GM20000 (cell line): Measurements from ENCODE around the gene HECTD4.
A peak's percentile ranks its signal among the peaks of the same experiment; 100 is the strongest.
"Not testable (repeated sequence)": the region's sequence is repeated elsewhere in the genome, so short reads cannot be mapped to it uniquely, and the experiment has no call there.

Experiments
- DNase-seq: peaks from one replicate; pipeline ENCODE4 v3.0.0; 2012; ENCODE audit warnings: low spot score
- TF ChIP-seq, protein P1 (sequence below): IDR thresholded peaks from 2 replicates; pipeline ENCODE4 v1.5.1; 2012; ENCODE audit warnings: mild to moderate bottlenecking, control low read depth; ENCODE audit errors: extremely low read depth, missing control alignments

HECTD4 gene

DNA sequence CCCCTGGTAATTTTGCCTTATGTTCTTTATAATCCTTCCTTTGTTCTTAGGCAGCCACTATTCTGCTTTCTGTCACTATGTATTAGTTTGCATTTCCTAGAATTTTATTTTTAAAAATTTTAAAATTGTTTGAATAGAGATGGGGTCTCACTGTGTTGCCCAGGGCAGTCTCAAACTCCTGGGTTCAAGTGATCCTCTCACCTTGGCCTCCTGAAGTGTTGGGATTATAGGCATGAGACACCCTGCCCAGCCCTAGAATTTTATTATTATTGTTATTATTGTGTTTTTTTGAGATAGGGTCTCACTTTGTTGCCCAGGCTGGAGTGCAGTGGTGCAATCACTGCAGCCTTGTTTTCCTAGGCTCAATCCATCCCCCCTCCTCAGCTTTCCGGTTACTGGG is 39.1 kb upstream of the HECTD4 start:
- TF ChIP-seq, protein P1, sequence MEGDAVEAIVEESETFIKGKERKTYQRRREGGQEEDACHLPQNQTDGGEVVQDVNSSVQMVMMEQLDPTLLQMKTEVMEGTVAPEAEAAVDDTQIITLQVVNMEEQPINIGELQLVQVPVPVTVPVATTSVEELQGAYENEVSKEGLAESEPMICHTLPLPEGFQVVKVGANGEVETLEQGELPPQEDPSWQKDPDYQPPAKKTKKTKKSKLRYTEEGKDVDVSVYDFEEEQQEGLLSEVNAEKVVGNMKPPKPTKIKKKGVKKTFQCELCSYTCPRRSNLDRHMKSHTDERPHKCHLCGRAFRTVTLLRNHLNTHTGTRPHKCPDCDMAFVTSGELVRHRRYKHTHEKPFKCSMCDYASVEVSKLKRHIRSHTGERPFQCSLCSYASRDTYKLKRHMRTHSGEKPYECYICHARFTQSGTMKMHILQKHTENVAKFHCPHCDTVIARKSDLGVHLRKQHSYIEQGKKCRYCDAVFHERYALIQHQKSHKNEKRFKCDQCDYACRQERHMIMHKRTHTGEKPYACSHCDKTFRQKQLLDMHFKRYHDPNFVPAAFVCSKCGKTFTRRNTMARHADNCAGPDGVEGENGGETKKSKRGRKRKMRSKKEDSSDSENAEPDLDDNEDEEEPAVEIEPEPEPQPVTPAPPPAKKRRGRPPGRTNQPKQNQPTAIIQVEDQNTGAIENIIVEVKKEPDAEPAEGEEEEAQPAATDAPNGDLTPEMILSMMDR, result no peak
- DNase-seq, result no peak

DNA sequence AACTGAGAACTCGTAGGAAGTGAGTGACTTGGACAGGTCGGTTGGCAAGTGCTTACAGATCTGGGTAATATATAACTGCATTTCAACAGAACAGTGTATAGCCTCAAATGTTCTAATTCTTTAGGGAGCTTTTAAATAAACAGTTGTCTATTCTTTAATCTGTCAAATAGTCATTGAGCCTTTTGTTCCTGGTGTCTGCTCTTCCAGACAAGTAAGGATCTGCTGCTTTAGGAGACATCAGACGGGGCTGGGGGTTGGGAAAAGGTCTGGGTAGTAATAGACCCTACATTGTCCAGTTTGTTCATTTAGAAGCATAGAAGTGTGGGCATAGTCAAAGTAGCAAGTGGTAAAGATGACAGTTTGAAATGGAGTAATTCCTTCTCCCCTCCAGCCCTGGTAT is 38.5 kb upstream of the HECTD4 start:
- TF ChIP-seq, protein P1, result no peak
- DNase-seq, result no peak

DNA sequence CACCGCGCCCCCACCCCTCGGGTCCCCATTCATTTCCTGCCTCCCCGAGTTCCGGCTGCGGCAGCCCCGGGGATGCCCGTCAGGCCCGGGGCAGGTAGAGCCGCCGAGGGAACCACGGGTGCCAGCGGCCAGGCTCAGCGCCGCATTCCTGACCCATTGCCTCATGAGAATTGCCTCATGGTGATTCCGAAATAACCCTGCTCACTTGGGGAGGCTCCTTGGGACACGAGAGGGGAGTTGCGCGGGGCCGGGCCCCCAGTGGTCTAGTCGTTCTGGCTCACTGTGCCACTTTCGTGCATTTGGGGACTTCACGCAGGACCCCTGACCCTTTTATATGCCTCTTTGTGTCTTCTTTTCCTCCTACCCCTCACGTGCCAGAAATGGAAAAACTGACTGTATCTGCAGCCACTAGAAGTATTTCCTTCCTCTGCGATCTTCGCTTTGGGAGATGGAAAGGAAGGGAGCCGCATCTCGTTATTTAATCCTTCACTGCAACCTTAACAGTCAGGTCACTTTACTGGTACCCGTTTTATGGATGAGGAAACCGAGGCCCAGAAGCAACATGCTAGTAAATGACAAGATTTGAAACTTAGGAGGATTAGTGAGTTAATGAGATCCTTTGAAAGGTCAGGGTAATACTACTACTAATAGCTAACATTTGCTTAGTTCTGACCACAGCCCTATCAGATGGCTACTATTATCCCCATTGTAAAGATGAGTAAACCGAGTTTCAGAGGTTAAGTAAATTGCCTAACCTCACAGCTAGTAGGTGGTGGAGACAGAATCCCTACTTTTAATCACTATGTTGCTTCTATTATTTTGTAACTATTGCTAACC is 37.3 kb upstream of the HECTD4 start:
- DNase-seq, result peak; percentile 26
- TF ChIP-seq, protein P1, result no peak

DNA sequence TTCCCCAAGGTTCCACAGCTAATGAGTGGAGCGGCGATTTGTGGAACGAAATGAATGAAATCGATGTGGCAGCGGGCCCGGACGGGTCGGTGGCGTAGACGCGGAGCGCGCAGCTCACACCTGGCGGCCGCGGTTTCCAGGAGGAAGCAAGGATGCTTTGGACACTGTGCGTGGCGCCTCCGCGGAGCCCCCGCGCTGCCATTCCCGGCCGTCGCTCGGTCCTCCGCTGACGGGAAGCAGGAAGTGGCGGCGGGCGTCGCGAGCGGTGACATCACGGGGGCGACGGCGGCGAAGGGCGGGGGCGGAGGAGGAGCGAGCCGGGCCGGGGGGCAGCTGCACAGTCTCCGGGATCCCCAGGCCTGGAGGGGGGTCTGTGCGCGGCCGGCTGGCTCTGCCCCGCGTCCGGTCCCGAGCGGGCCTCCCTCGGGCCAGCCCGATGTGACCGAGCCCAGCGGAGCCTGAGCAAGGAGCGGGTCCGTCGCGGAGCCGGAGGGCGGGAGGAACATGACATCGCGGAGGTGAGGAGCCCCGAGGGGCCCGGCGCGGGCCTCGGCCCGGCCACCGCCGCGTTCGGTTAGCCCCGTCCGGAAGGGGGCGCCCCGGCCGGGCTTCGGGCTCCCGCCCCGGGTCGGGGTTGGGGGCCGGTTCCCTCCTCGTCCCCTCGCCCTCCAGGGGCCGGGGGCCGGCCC is 36.5 kb upstream of the HECTD4 start, which contains the start of gene PTPN11:
TSS of gene PTPN11 (plus strand) at position 340 of the 689 bp plus-strand sequence. CDS start at position 505, 165 bp downstream.
- TF ChIP-seq, protein P1, result peak; percentile 13
- DNase-seq, result peak; percentile 91

DNA sequence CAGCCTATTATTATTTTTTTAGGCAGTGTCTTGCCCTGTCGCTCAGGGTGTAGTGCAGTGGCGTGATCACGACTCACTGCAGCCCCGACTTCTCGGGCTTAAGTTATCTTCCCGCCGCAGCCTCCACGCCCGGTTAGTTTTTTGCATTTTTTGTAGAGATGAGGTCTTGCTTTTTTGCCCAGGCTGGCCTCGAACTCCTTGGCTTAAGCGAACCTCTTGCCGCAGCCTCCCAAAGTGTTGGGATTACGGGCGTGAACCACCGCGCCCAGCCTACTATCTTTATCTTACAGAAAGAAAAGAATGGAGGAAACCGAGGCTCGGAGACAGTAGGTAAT is 36.0 kb upstream of the HECTD4 start:
- DNase-seq, result no peak

DNA sequence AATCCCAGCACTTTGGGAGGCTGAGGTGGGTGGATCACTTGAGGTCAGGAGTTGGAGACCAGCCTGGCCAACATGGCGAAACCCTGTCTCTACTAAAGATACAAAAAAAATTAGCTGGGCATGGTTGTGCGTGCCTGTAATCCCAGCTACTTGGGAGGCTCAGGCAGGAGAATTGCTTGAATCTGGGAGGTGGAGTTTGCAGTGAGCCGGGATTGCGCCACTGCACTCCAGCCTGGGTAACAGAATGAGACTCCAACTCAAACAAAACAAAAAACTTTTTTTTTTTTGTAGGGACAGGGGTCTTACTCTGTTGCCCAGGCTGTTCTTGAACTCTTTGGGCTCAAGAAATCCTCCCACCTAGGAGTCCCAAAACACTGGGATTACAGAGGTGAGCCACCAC is 33.2 kb upstream of the HECTD4 start:
- not testable (repeated sequence) for DNase-seq

More for the DNA sequence above, 36.0 kb upstream of the HECTD4 start:
- TF ChIP-seq, protein P1, result no peak

DNA sequence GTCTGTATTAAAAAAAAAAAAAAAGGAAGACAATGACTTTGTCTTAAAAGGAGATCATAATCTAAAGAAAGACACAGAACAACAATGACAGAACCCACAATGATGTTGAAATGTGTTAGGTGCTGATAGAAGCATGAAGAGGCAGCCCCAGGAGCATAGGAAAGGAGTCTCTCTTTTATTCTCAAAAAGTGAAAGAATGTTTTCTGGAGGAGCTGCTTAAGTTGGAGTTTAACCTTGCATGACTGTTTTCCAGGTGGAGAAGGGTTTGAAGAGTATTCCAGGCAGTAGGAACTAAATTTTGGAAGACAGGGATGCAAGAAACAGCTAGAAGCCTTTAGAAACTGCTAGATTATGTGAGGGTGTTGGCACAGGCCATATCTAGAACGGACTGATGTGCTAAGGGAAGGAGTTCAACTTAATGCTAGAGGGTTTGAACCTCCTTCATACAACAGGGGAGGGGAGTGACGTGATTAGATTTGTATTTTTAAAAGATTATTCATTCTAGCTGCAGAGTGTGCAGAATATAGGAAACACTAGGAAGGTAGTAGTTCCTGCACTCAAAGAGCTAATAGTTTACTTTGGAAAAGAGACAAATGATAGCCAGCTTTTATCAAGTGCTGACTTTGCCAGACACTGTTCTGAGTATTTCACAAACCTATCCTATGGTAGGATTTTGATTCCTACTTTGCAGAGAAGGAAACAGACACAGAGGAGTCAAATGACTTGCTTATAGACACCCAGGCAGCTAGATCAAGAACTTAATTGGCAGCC is 31.8 kb upstream of the HECTD4 start:
- TF ChIP-seq, protein P1, result no peak
- no peak for DNase-seq
